MM.1S (cell line): Measurements from ENCODE around the gene NBPF1.
"Not testable (repeated sequence)": the region's sequence is repeated elsewhere in the genome, so short reads cannot be mapped to it uniquely, and the experiment has no call there.

Source experiments
- DNase-seq: peaks from one replicate; pipeline ENCODE4 v3.0.0-alpha.2; 2015
- H2AFZ ChIP-seq: fragments of 300-600 bp; sonication (generic); 2 replicates; pipeline ENCODE4 v1.6.0; 2016; ENCODE audit warnings: antibody characterized with exemption, low read length
- H3F3A ChIP-seq: fragments of 300-600 bp; sonication (generic); 2 replicates; pipeline ENCODE4 v1.6.1; 2016; ENCODE audit warnings: mild to moderate bottlenecking, antibody characterized with exemption, low read length, moderate library complexity, mixed read lengths; ENCODE audit not compliant: insufficient read depth
- H3K27ac ChIP-seq: fragments of 300-600 bp; sonication (generic); 2 replicates; pipeline ENCODE4 v1.5.1; 2016; ENCODE audit warnings: mild to moderate bottlenecking, low read length
- H3K27me3 ChIP-seq: fragments of 300-600 bp; sonication (generic); replicated peaks from 2 replicates; pipeline ENCODE4 v1.6.0; 2016; ENCODE audit warnings: low read length; ENCODE audit not compliant: insufficient read depth
- H3K36me3 ChIP-seq: fragments of 300-600 bp; sonication (generic); replicated peaks from 2 replicates; pipeline ENCODE4 v1.6.1; 2016; ENCODE audit warnings: mild to moderate bottlenecking, low read length, mixed read lengths; ENCODE audit not compliant: insufficient read depth
- H3K4me1 ChIP-seq: fragments of 300-600 bp; sonication (generic); 2 replicates; pipeline ENCODE4 v1.6.1; 2016; ENCODE audit warnings: low read length, mixed read lengths
- H3K4me2 ChIP-seq: fragments of 300-600 bp; sonication (generic); 2 replicates; pipeline ENCODE4 v1.6.0; 2016; ENCODE audit warnings: low read depth, low read length
- H3K4me3 ChIP-seq: fragments of 300-600 bp; sonication (generic); 2 replicates; pipeline ENCODE4 v1.5.1; 2016; ENCODE audit warnings: low read length, mixed read lengths
- H3K79me2 ChIP-seq: fragments of 300-600 bp; sonication (generic); 2 replicates; pipeline ENCODE4 v1.6.1; 2016; ENCODE audit warnings: mixed run types, low read length, mixed read lengths
- H3K9ac ChIP-seq: fragments of 300-600 bp; sonication (generic); 2 replicates; pipeline ENCODE4 v1.6.1; 2016; ENCODE audit warnings: low read length, mixed read lengths
- H3K9me2 ChIP-seq: fragments of 300-600 bp; sonication (generic); replicated peaks from 2 replicates; pipeline ENCODE4 v1.6.1; 2016; ENCODE audit warnings: mild to moderate bottlenecking, low read length, mixed read lengths; ENCODE audit not compliant: insufficient read depth
- H3K9me3 ChIP-seq: fragments of 300-600 bp; sonication (generic); replicated peaks from 2 replicates; pipeline ENCODE4 v1.6.1; 2016; ENCODE audit warnings: mild to moderate bottlenecking, low read length, mixed read lengths; ENCODE audit not compliant: insufficient read depth
- H4K20me1 ChIP-seq: fragments of 300-600 bp; sonication (generic); 2 replicates; pipeline ENCODE4 v1.6.1; 2016; ENCODE audit warnings: mild to moderate bottlenecking, low read length, moderate library complexity, mixed read lengths; ENCODE audit not compliant: insufficient read depth

NBPF1 gene

DNA sequence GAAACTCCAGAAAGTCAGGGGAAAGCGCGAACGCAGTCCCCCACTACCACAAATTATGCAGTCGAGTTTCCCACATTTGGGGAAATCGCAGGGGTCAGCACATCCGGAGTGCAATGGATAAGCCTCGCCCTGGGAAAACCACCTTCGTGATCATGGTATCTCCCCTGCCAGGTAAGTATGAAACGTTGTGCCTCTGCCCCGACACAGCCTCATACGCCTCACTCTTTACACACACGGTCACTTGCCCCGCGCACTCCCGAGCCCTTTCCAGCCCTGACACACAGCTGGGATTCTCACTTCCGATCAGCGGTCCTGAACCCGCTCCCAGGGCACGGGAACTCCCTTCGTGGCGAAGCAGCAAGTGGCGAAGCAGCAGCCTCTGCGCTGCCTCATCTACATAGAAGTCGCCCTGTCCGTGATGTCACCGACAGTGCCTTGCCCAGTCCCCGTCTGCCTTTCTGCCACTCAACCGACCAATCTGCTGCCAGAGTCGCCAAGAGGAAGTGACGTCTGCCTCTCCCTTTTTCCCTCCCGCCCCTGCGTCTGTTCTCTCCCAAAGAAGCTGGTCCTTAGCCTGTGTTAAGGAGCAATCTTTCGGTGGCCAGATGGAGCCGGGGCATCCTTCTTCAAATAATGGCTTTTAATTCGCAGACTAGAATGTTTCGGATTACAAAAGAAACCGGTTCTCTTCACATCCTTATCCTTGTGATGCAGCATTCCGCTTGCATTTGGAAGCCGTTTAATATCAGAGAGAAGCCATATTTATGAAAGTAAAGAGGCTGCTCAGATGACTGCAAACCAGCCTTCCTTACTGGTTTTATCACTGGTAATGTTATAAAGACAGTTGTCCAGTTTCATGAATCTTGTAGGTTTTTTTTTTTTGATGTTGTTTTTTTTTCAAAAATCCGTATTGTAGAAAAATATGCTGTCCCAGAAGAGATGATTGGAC lies 99.0 kb downstream of the NBPF1 start, which contains the start of gene RNU1-1:
TSS of gene RNU1-1 (minus strand) at position 179 of the 949 bp plus-strand sequence.
- not testable (repeated sequence) for H3K79me2 ChIP-seq, H3K4me1 ChIP-seq, H4K20me1 ChIP-seq, H3K36me3 ChIP-seq, H3F3A ChIP-seq, H3K9me2 ChIP-seq, H3K9me3 ChIP-seq
- Histone ChIP-seq H2AFZ (0 out of 2 replicates have a peak within 1 kb of the TSS, but pooled peaks have one; percentile 51), H3K27ac (peak within 1 kb of the TSS; percentile 66; the same call in 1 of the 2 replicates), H3K4me3 (peak within 1 kb of the TSS; percentile 49; the same call in 1 of the 2 replicates), H3K9ac (peak within 1 kb of the TSS; percentile 72), H3K27me3 (peaks cover 16% of the 10 kb centered on the region), H3K4me2 (peak within 1 kb of the TSS; percentile 62; the same call in 1 of the 2 replicates)
- peak; percentile 70 for DNase-seq

DNA sequence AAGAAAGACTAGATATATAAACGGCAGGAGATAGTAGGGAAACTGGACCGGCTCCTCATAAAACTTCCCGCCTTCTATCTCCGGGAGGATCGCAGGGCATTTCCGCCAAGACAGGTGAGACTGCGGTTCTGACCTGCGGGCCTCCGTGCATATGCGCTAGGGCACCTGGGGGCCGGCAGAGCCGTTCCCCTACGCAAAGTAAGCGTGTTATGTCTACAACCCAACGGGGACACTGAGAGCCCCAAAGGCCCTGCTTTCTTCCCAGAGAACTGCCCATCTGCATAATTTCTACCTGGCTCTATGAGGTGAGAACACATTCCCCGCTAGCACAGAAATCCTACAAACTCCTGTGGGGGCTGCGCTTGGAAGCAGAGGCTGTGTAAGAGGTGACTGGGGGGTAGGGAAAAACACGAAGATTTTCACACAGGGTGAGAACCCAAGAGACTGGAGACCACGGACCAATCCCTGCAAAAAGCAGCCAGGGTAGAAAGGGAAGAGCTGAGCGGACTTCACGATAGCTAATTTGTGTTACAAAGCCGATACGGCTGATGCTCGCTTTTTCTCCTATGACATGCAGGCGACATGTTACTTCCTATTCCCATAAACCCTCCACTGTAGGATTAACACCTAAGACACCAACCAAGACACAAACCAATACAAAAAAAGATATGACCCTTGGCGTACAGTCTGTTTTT lies 99.8 kb downstream of the NBPF1 start:
- not testable (repeated sequence) for H3K9me3 ChIP-seq, H2AFZ ChIP-seq, H4K20me1 ChIP-seq, H3K27me3 ChIP-seq, H3K9me2 ChIP-seq, H3K79me2 ChIP-seq, H3K9ac ChIP-seq, H3F3A ChIP-seq, H3K36me3 ChIP-seq, H3K4me3 ChIP-seq, H3K4me1 ChIP-seq
- Histone ChIP-seq H3K4me2 (peak overlapping the region; percentile 10; the same call in 1 of the 2 replicates), H3K27ac (peak overlapping the region; percentile 42; the same call in 1 of the 2 replicates)
- DNase-seq, result peak; percentile 95

DNA sequence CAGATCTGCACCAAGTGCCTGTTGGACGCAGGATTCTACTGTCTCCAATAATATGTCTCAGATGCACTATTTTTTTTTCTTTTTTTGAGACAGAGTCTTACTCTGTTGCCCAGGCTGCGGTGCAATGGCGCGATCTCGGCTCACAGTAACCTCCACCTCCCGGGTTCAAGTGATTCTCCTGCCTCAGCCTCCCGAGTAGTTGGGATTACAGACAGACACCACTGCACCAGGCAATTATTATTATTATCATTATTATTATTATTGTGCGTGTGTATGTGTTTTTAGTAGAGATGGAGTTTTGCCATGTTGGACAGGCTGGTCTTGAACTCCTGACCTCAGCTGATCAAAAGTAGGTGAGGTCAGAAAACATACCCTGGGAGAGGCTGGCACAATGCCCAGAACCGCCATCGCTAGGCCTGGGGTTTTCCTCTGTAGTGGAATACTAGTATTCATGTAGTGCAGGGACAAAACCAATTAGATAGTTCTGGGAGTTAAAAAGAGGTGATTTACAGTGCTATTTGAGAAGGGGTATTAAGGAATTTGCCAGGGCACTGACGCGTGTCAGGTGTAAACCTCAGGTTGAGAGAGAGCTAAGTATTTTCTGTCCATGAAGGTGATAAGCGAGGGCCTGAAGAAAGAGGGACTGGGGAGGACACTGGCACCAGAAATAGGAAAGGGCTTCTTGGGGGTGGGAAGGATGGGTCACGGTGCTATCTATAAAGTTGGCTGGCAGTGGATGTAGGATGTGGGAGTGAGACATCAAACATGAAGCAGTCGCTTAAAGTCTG lies 100.5 kb downstream of the NBPF1 start:
- not testable (repeated sequence) for DNase-seq, H3K9ac ChIP-seq, H3K4me3 ChIP-seq

More for the DNA sequence above, 100.5 kb downstream of the NBPF1 start:
- not testable (repeated sequence) for H3K4me1 ChIP-seq, H2AFZ ChIP-seq, H3K27ac ChIP-seq, H3K9me3 ChIP-seq, H3K36me3 ChIP-seq, H3F3A ChIP-seq, H3K9me2 ChIP-seq, H3K27me3 ChIP-seq, H4K20me1 ChIP-seq, H3K79me2 ChIP-seq
- peak overlapping the region; percentile 23; the same call in 1 of the 2 replicates for H3K4me2 ChIP-seq
